Left cardiac atrium (tissue), 4 donors: ENCODE results near the gene MTHFS. TPM values are rescaled to one million over a fixed set of nuclear protein-coding genes. Genes with fewer than 3 reads are reported as not detected.
"Not testable (repeated sequence)": the region's sequence is repeated elsewhere in the genome, so short reads cannot be mapped to it uniquely, and the experiment has no call there.

Source experiments
- ATAC-seq, 2 donors: fragments of 200-7000 bp; cut with Tn5 transposase; one replicate each; pipeline ENCODE4 v1.9.1; 2020; ENCODE audit warnings: mild to moderate bottlenecking in 2 of 2, moderate library complexity in 2 of 2
- DNase-seq: peaks from one replicate; pipeline ENCODE4 v3.0.0-alpha.2; 2020
- intact Hi-C, 2 donors: fragments of 100-400 bp; cut with DNase I; formaldehyde crosslinking; loops; one replicate each; pipeline versions ENCODE4 v1.14.1 to v1.15.1; 2022 to 2023
- long read RNA-seq: library from polyadenylated mRNA; unstranded; transcript quantifications from one replicate; pipeline ENCODE4 v2.0.0, GENCODE V29; 2021
- total RNA-seq, 2 donors: library from RNA; stranded (reverse); fragmentation: NEBNext Ultra II Directional; extraction: Animal tissue kit (Norgen Biotek cat#: 25700); gene quantifications; one replicate each; pipeline ENCODE4 v1.2.1, GENCODE V29; 2021
- donor health status: DM: no; HTN: yes; CAD: no.
- donor health status: DM: no; HTN: yes; CAD: no; lungs with severe emphysema.
- donor health status: DM: yes; HTN: yes; CAD: no.
- donor health status: Dilated cardiomyopathy.

MTHFS gene
- total RNA-seq, result 10 to 100 TPM; 10.4 to 23.5 TPM
- long read RNA-seq, partial matches to known transcripts, result 0 of 2 reads
- long read RNA-seq, other reads (novel, unspliced or antisense), result 0 of 2 reads

GRCh38 chr15:79896634-79897379 is at the start of gene MTHFS:
Gene MTHFS (minus strand): TSS chr15:79897014. CDS start chr15:79896988, 26 bp downstream.
- intact Hi-C loops, result loop anchor here in 1 of 2 donors (1.0 kb wide), 1 partner anchor 96 kb away; no protein-coding TSS in a partner anchor
- DNase-seq, result peak; percentile 81
- ATAC-seq, result peak; percentile 94 to 99

GRCh38 chr15:79944622-79945021 is 47.8 kb upstream of the MTHFS start:
- no peak for ATAC-seq
- no peak for DNase-seq
- intact Hi-C loops, result no loop called here

GRCh38 chr15:79943820-79944219 is 47.0 kb upstream of the MTHFS start:
- ATAC-seq, result no peak
- intact Hi-C loops, result no loop called here
- no peak for DNase-seq

GRCh38 chr15:79942741-79943481 is 46.1 kb upstream of the MTHFS start:
- no peak for DNase-seq
- ATAC-seq, result no peak
- intact Hi-C loops, result no loop called here

- intact Hi-C loops, result no loop called here
- no peak for DNase-seq
- no peak for ATAC-seq
Observed at GRCh38 chr15:79939399-79939798, 42.6 kb upstream of the MTHFS start.

- intact Hi-C loops, result no loop called here
- DNase-seq (no peak), ATAC-seq (no peak)
Observed at GRCh38 chr15:79938143-79938542, 41.3 kb upstream of the MTHFS start.

GRCh38 chr15:79935556-79936201 is 38.9 kb upstream of the MTHFS start:
- ATAC-seq, intact Hi-C loops, DNase-seq: not testable (repeated sequence)

GRCh38 chr15:79933231-79933630 is 36.4 kb upstream of the MTHFS start:
- ATAC-seq (no peak), DNase-seq (no peak)
- intact Hi-C loops, result no loop called here

- intact Hi-C loops, result no loop called here
- ATAC-seq, result peak in 1 of 2 donors; percentile 65
- no peak for DNase-seq
Observed at GRCh38 chr15:79932447-79932846, 35.6 kb upstream of the MTHFS start.

- ATAC-seq (no peak), DNase-seq (no peak)
- intact Hi-C loops, result no loop called here
Observed at GRCh38 chr15:79930516-79930915, 33.7 kb upstream of the MTHFS start.

GRCh38 chr15:79929412-79929811 is 32.6 kb upstream of the MTHFS start:
- intact Hi-C loops, result loop anchor here in 1 of 2 donors (10.0 kb wide), 1 partner anchor 225 kb away; the partner anchor contains the start of gene FAH
- DNase-seq, result no peak
- no peak for ATAC-seq

GRCh38 chr15:79926116-79926515 is 29.3 kb upstream of the MTHFS start:
- not testable (repeated sequence) for DNase-seq, ATAC-seq
- intact Hi-C loops, result loop anchor here in 1 of 2 donors (10.0 kb wide), 1 partner anchor 229 kb away; the partner anchor contains the start of gene FAH

GRCh38 chr15:79924379-79924778 is 27.6 kb upstream of the MTHFS start:
- ATAC-seq, result no peak
- no peak for DNase-seq
- intact Hi-C loops, result loop anchor here in 1 of 2 donors (10.0 kb wide), 1 partner anchor 230 kb away; the partner anchor contains the start of gene FAH

GRCh38 chr15:79923515-79924169 is 26.8 kb upstream of the MTHFS start:
- ATAC-seq, result peak; percentile 98 to 99
- intact Hi-C loops, result loop anchor here in 1 of 2 donors (10.0 kb wide), 1 partner anchor 231 kb away; the partner anchor contains the start of gene FAH
- DNase-seq, result peak; percentile 93

- intact Hi-C loops, result loop anchor here in 1 of 2 donors (10.0 kb wide), 1 partner anchor 232 kb away; the partner anchor contains the start of gene FAH
- peak; percentile 76 to 85 for ATAC-seq
- peak; percentile 65 for DNase-seq
Observed at GRCh38 chr15:79923079-79923514, 26.3 kb upstream of the MTHFS start.

- intact Hi-C loops, result loop anchor here in 1 of 2 donors (10.0 kb wide), 1 partner anchor 232 kb away; the partner anchor contains the start of gene FAH
- DNase-seq, result no peak
- ATAC-seq, result peak in 1 of 2 donors; percentile 1
Observed at GRCh38 chr15:79922512-79923078, 25.8 kb upstream of the MTHFS start.

- intact Hi-C loops, result loop anchor here in 1 of 2 donors (10.0 kb wide), 1 partner anchor 235 kb away; the partner anchor contains the start of gene FAH
- DNase-seq, result no peak
- no peak for ATAC-seq
Observed at GRCh38 chr15:79919749-79920511, 23.1 kb upstream of the MTHFS start.
